Keratinocyte (primary cell): ENCODE data around the gene IL23A. TPM values are rescaled to one million over a fixed set of nuclear protein-coding genes. Genes with fewer than 3 reads are reported as not detected.

ENCODE experiments used
- DNase-seq: peaks from one replicate; pipeline ENCODE4 v3.0.0-alpha.2; 2011; ENCODE audit warnings: low read depth, missing footprints, low spot score
- FAIRE-seq: peaks from 2 replicates; lab custom pipeline; 2011; peaks lifted over from hg19 to GRCh38; lab: Jason Lieb, UNC
- H2AFZ ChIP-seq: 2 replicates; pipeline ENCODE4 v1.6.0; 2012; ENCODE audit warnings: low read length, control low read depth, inconsistent platforms; ENCODE audit not compliant: control insufficient read depth
- H3K27ac ChIP-seq: 2 replicates; pipeline ENCODE4 v1.5.1; 2011; ENCODE audit warnings: low read length; ENCODE audit not compliant: control insufficient read depth, insufficient read depth
- H3K27me3 ChIP-seq: 3 replicates; pipeline ENCODE4 v1.6.0; 2011; ENCODE audit warnings: low read length; ENCODE audit not compliant: control insufficient read depth, insufficient read depth; ENCODE audit errors: extremely low read depth
- H3K36me3 ChIP-seq, 2 experiments: 2 replicates in 1 of 2; 3 replicates in 1 of 2; pipeline ENCODE4 v1.5.1; 2011; ENCODE audit warnings: low read length in 2 of 2, mild to moderate bottlenecking in 1 of 2; ENCODE audit not compliant: control insufficient read depth in 2 of 2, insufficient read depth in 2 of 2; ENCODE audit errors: extremely low read depth in 1 of 2
- H3K4me1 ChIP-seq: 3 replicates; pipeline ENCODE4 v1.5.1; 2011; ENCODE audit warnings: low read length; ENCODE audit not compliant: control insufficient read depth, insufficient read depth; ENCODE audit errors: extremely low read depth
- H3K4me2 ChIP-seq: 3 replicates; pipeline ENCODE4 v1.6.0; 2011; ENCODE audit warnings: low read depth, low read length; ENCODE audit not compliant: control insufficient read depth, insufficient read depth; ENCODE audit errors: extremely low read depth
- H3K4me3 ChIP-seq, 3 experiments: fragments of 200-600 bp in 1 of 3; sonication (generic) in 1 of 3; 2 replicates in 2 of 3; 3 replicates in 1 of 3; pipeline ENCODE4 v1.5.1; 2011 to 2016; ENCODE audit warnings: low read length in 3 of 3, mild to moderate bottlenecking in 3 of 3, control low read depth in 2 of 3, inconsistent platforms in 1 of 3, low read depth in 1 of 3, mixed read lengths in 1 of 3, mixed run types in 1 of 3, moderate library complexity in 1 of 3; ENCODE audit not compliant: control insufficient read depth in 2 of 3, insufficient read depth in 2 of 3; ENCODE audit errors: extremely low read depth in 1 of 3
- H3K79me2 ChIP-seq: 2 replicates; pipeline ENCODE4 v1.6.0; 2012; ENCODE audit warnings: low read length; ENCODE audit not compliant: control insufficient read depth, insufficient read depth
- H3K9ac ChIP-seq: 3 replicates; pipeline ENCODE4 v1.6.0; 2011; ENCODE audit warnings: low read length; ENCODE audit not compliant: control insufficient read depth, insufficient read depth; ENCODE audit errors: extremely low read depth
- H3K9me1 ChIP-seq: 3 replicates; pipeline ENCODE4 v1.6.0; 2011; ENCODE audit warnings: low read length; ENCODE audit not compliant: control insufficient read depth, insufficient read depth; ENCODE audit errors: extremely low read depth
- H3K9me3 ChIP-seq: 2 replicates; pipeline ENCODE4 v1.5.1; 2012; ENCODE audit warnings: low read depth, low read length; ENCODE audit not compliant: control insufficient read depth
- H4K20me1 ChIP-seq: 3 replicates; pipeline ENCODE4 v1.6.0; 2011; ENCODE audit warnings: low read length; ENCODE audit not compliant: control insufficient read depth, insufficient read depth; ENCODE audit errors: extremely low read depth
- CTCF ChIP-seq, 3 experiments: IDR thresholded peaks in 1 of 3; conservative IDR thresholded peaks in 1 of 3; optimal IDR thresholded peaks in 1 of 3; 2 replicates in 2 of 3; 3 replicates in 1 of 3; pipeline versions ENCODE3 to v1.5.1; 2011; ENCODE audit warnings: low read length in 3 of 3, mild to moderate bottlenecking in 3 of 3, moderate library complexity in 2 of 3, control low read depth in 1 of 3, inconsistent platforms in 1 of 3; ENCODE audit not compliant: insufficient read depth in 2 of 3; ENCODE audit errors: extremely low read depth in 1 of 3
- EZH2 ChIP-seq: IDR thresholded peaks from one replicate; pipeline ENCODE4 v1.6.1; 2012; ENCODE audit warnings: inconsistent platforms, mild to moderate bottlenecking, low read length, moderate library complexity
- dilution Hi-C: fragments of 300-500 bp; cut with MboI; formaldehyde crosslinking; loops from one replicate; pipeline ENCODE4 v1.7.0; 2020; ENCODE audit warnings: low sequenced_read_pairs; ENCODE audit not compliant: extremely low pct_ligation_motif_present
- polyA plus RNA-seq, 5 experiments: library from polyadenylated mRNA; depleted of rRNA in 3 of 5; stranded (reverse) in 3 of 5; stranded (forward) in 1 of 5; unstranded in 1 of 5; fragments of >200 nt; gene quantifications; 1 replicate in 1 of 5; 2 replicates in 3 of 5; 3 replicates in 1 of 5; pipeline versions ENCODE4 v1.2.1 to v1.2.3, GENCODE V29; 2011 to 2012; ENCODE audit warnings: missing spikeins in 2 of 5, low read depth in 1 of 5, low replicate concordance in 1 of 5

IL23A gene
- polyA plus RNA-seq, 1 donor (not counting 4 experiments of a cell fraction or from before 2014, with no cell fraction given), result 1.5 TPM

GRCh38 chr12:56333197-56333678, 5.4 kb upstream of the IL23A start:
- DNase-seq (no peak), FAIRE-seq (peak; percentile 20)
- peaks cover 2% of the 10 kb centered on the region for H3K79me2 ChIP-seq
- H3K4me1 ChIP-seq, result peaks cover 14% of the 10 kb centered on the region
- H3K9me1 ChIP-seq, result no peaks in the 10 kb centered on the region
- TF ChIP-seq EZH2, result no peak
- TF ChIP-seq CTCF (optimal IDR thresholded peaks at IDR 0.05 in 1 of 3, IDR thresholded peaks at IDR 0.05 in 1 of 3, conservative IDR thresholded peaks at IDR 0.05 in 1 of 3; ENCODE audit: extremely low read depth in 1 of 3, insufficient read depth in 2 of 3, low read length in 3 of 3), result no peak
- peak overlapping the region; percentile 98 for H3K27ac ChIP-seq
- dilution Hi-C loops, result no loop called here
- no peaks in the 10 kb centered on the region for H3K27me3 ChIP-seq
- no peaks in the 10 kb centered on the region for H3K36me3 ChIP-seq
- H3K9me3 ChIP-seq, result no peaks in the 10 kb centered on the region
- H4K20me1 ChIP-seq, result no peaks in the 10 kb centered on the region
- H3K4me2 ChIP-seq, result peak overlapping the region; percentile 87
- H2AFZ ChIP-seq, result peak overlapping the region; percentile 95
- H3K9ac ChIP-seq, result peak overlapping the region; percentile 93
- H3K4me3 ChIP-seq, result peak overlapping the region; percentile 50 to 90 (median 78)

DNA sequence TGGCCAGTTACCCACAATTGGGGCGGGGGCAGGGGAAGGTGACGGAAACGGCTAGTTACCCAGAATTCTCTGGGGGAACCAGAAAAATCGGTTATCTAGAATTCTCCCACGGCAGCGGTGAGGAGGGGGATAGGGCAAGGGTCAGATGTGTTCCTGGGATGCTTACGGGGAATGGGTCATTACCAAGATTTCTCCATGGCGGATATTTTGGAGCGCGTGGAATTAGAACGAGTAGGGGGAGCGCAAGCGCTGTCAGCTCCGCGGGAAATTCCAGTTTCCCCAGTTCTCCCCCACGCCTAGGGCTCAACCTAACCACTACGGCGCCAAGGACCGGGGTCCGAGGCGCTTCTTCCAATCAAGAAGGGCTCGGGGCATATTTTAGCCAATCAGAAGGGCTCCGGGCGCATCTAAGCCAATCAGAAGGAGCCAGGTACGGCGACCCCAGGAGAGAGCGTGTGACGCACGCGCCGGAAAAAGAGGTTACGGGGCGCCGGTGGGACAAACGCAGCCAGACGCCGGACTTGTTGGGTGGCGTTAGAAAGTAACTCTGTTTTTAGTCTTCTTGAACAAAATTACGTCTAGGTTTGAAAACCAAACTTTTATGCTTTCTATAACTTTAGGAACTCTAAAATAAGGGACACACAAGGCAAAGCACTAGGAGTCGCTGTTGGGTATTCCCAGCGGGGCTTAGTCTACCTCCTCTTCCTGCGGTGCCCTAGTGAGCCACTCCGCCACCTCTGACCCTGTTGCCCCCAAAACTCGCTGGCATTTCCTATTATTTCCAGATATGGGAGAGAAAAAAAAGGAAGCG, 4.8 kb upstream of the IL23A start, which contains the start of gene PAN2:
Gene PAN2, minus strand, starts transcription at position 322 of the 811 bp plus-strand sequence. CDS start 906 bp downstream, outside the sequence.
- H3K4me2 ChIP-seq, result peak within 1 kb of the TSS; percentile 87
- dilution Hi-C loops, result no loop called here
- H3K9ac ChIP-seq, result peak within 1 kb of the TSS; percentile 93
- H3K9me1 ChIP-seq, result no peaks in the 10 kb centered on the region
- H3K9me3 ChIP-seq, result no peaks in the 10 kb centered on the region
- no peaks in the 10 kb centered on the region for H3K36me3 ChIP-seq
- peak; percentile 20 for FAIRE-seq
- peak within 1 kb of the TSS; percentile 98 for H3K27ac ChIP-seq
- peak; percentile 95 for DNase-seq
- TF ChIP-seq EZH2 (no peak), CTCF (optimal IDR thresholded peaks at IDR 0.05 in 1 of 3, IDR thresholded peaks at IDR 0.05 in 1 of 3, conservative IDR thresholded peaks at IDR 0.05 in 1 of 3; ENCODE audit: extremely low read depth in 1 of 3, insufficient read depth in 2 of 3, low read length in 3 of 3) (peak; percentile 27 to 77 (median 76))
- peaks cover 18% of the 10 kb centered on the region for H3K4me1 ChIP-seq
- peaks cover 2% of the 10 kb centered on the region for H3K79me2 ChIP-seq
- H4K20me1 ChIP-seq, result no peaks in the 10 kb centered on the region
- peak within 1 kb of the TSS; percentile 95 for H2AFZ ChIP-seq
- peak within 1 kb of the TSS; percentile 50 to 90 (median 78) for H3K4me3 ChIP-seq
- H3K27me3 ChIP-seq, result no peaks in the 10 kb centered on the region
